Gastrocnemius medialis (tissue), 4 donors: ENCODE results near the gene MYCBP2.

Source experiments
- CTCF ChIP-seq, 5 experiments: fragments of 450-650 bp in 3 of 5; fragments of 200-600 bp in 2 of 5; sonication (generic) in 2 of 5; IDR thresholded peaks in 4 of 5; conservative IDR thresholded peaks in 1 of 5; 1 replicate in 4 of 5; 2 replicates in 1 of 5; pipeline ENCODE4 v1.5.1; 2016 to 2019; ENCODE audit warnings: antibody characterized with exemption in 5 of 5, mild to moderate bottlenecking in 3 of 5, moderate library complexity in 3 of 5
- POLR2A ChIP-seq, 2 donors: fragments of 450-650 bp; IDR thresholded peaks; one replicate each; pipeline ENCODE4 v1.6.1; 2017; ENCODE audit warnings: antibody characterized with exemption in 2 of 2, mild to moderate bottlenecking in 2 of 2, moderate library complexity in 2 of 2

GRCh38 chr13:77318741-77319140 is 8.2 kb downstream of the MYCBP2 start:
- no peak for TF ChIP-seq CTCF (IDR thresholded peaks at IDR 0.05 in 4 of 5, conservative IDR thresholded peaks at IDR 0.05 in 1 of 5)
- no peak for TF ChIP-seq POLR2A (IDR thresholded peaks at IDR 0.05)
